CD8-positive, alpha-beta memory T cell (primary cell): ENCODE data around the gene KDM1B. TPM values are rescaled to one million over a fixed set of nuclear protein-coding genes. Genes with fewer than 3 reads are reported as not detected.

ENCODE experiments used
- CTCF ChIA-PET: fragments of 350-600 bp; sonication (Branson Sonifier 250); formaldehyde crosslinking; loops from one replicate; lab custom pipeline; 2021; ENCODE audit warnings: antibody characterized with exemption; lab: Charles Lee
- POLR2A ChIA-PET: fragments of 350-600 bp; sonication (Branson Sonifier 250); formaldehyde crosslinking; loops from one replicate; lab custom pipeline; 2021; ENCODE audit warnings: antibody characterized with exemption; lab: Charles Lee
- DNase-seq, 5 donors: peaks; one replicate each; pipeline versions ENCODE4 v3.0.0 to v3.0.0-alpha.2; 2020 to 2022; ENCODE audit warnings: mixed read lengths in 1 of 5
- H3K27ac ChIP-seq: one replicate; pipeline ENCODE4 v1.7.0; 2013; ENCODE audit warnings: low read depth, mild to moderate bottlenecking, low read length, moderate library complexity
- H3K27me3 ChIP-seq: 2 replicates; pipeline ENCODE4 v1.7.0; 2013; ENCODE audit warnings: low read length, mild to moderate bottlenecking; ENCODE audit not compliant: insufficient read depth, poor library complexity, severe bottlenecking
- H3K36me3 ChIP-seq: 2 replicates; pipeline ENCODE4 v1.7.0; 2013; ENCODE audit warnings: mild to moderate bottlenecking, low read length, moderate library complexity; ENCODE audit not compliant: insufficient read depth
- H3K4me1 ChIP-seq: 2 replicates; pipeline ENCODE4 v1.7.0; 2013; ENCODE audit warnings: mild to moderate bottlenecking, low read length, moderate library complexity; ENCODE audit not compliant: insufficient read depth
- H3K4me3 ChIP-seq: 2 replicates; pipeline ENCODE4 v1.7.0; 2013; ENCODE audit warnings: mild to moderate bottlenecking, low read length
- H3K9me3 ChIP-seq: 2 replicates; pipeline ENCODE4 v1.7.0; 2013; ENCODE audit warnings: mild to moderate bottlenecking, low read length
- H3K27ac Mint-ChIP-seq, 8 donors: one replicate each; pipeline ENCODE4 v1.8.0; 2020 to 2021; ENCODE audit warnings: mixed read lengths in 8 of 8, mild to moderate bottlenecking in 6 of 8, inconsistent platforms in 3 of 8, moderate library complexity in 3 of 8
- H3K27me3 Mint-ChIP-seq, 2 donors: one replicate each; pipeline ENCODE4 v1.8.0; 2020 to 2021; ENCODE audit warnings: mixed read lengths in 2 of 2, mild to moderate bottlenecking in 1 of 2, moderate library complexity in 1 of 2
- H3K36me3 Mint-ChIP-seq, 3 donors: one replicate each; pipeline ENCODE4 v1.8.0; 2020 to 2021; ENCODE audit warnings: mixed read lengths in 3 of 3, inconsistent platforms in 1 of 3, mild to moderate bottlenecking in 1 of 3
- H3K4me1 Mint-ChIP-seq, 3 donors: one replicate each; pipeline ENCODE4 v1.8.0; 2020 to 2021; ENCODE audit warnings: mixed read lengths in 3 of 3, inconsistent platforms in 1 of 3, mild to moderate bottlenecking in 1 of 3
- H3K4me3 Mint-ChIP-seq, 7 donors: one replicate each; pipeline ENCODE4 v1.8.0; 2020 to 2021; ENCODE audit warnings: mixed read lengths in 7 of 7, mild to moderate bottlenecking in 6 of 7, moderate library complexity in 4 of 7, inconsistent platforms in 2 of 7
- H3K9me3 Mint-ChIP-seq, 5 donors: one replicate each; pipeline ENCODE4 v1.8.0; 2020 to 2022; ENCODE audit warnings: mixed read lengths in 5 of 5, mild to moderate bottlenecking in 3 of 5, moderate library complexity in 2 of 5, inconsistent platforms in 1 of 5
- polyA plus RNA-seq: library from polyadenylated mRNA; unstranded; fragments of 300-500 nt; fragmentation: Illumina TruSeq; gene quantifications from one replicate; pipeline ENCODE4 v1.2.3, GENCODE V29; 2021
- total RNA-seq, 2 experiments: library from RNA; stranded (reverse); gene quantifications; one replicate each; pipeline ENCODE4 v1.2.3, GENCODE V29; 2021

KDM1B gene
- total and polyA plus RNA-seq, 3 experiments from 2014 or later: 0.84 to 13.4 (median 12.6) TPM

- no peaks in the 10 kb centered on the region for H3K9me3 ChIP-seq
- ChIA-PET POLR2A (no interaction called here), CTCF (interaction anchor here (1.0 kb wide), 1 partner anchor 30 kb away, joined by 3 read pairs; the partner anchor contains the start of gene NHLRC1)
- DNase-seq: no peak
- Mint-ChIP-seq H3K27me3 (no peaks in the 10 kb centered on the region), H3K9me3 (no peaks in the 10 kb centered on the region), H3K4me1 (peaks cover 23 to 40% (median 38%) of the 10 kb centered on the region in 3 donors), H3K36me3 (peaks cover 17 to 36% (median 18%) of the 10 kb centered on the region in 3 donors), H3K4me3 (peak overlapping the region in 1 of 7 donors; percentile 48), H3K27ac (no peak overlapping the region)
- no peaks in the 10 kb centered on the region for H3K27me3 ChIP-seq
- H3K4me3 ChIP-seq: no peak overlapping the region
- no peak overlapping the region for H3K27ac ChIP-seq
- peaks cover 25% of the 10 kb centered on the region for H3K4me1 ChIP-seq
- H3K36me3 ChIP-seq: no peaks in the 10 kb centered on the region
These were observed 3.4 kb upstream of the KDM1B start for GRCh38 chr6:18151801-18152200.

GRCh38 chr6:18153311-18153703 is 1.9 kb upstream of the KDM1B start:
- no peaks in the 10 kb centered on the region for H3K27me3 Mint-ChIP-seq
- Histone ChIP-seq H3K27me3 (no peaks in the 10 kb centered on the region), H3K9me3 (no peaks in the 10 kb centered on the region), H3K36me3 (no peaks in the 10 kb centered on the region), H3K4me3 (no peak overlapping the region), H3K27ac (no peak overlapping the region), H3K4me1 (peaks cover 25% of the 10 kb centered on the region)
- no peak for DNase-seq
- H3K36me3 Mint-ChIP-seq: peaks cover 7 to 22% (median 9%) of the 10 kb centered on the region in 3 donors
- peak overlapping the region in 6 of 7 donors; percentile 19 to 99 (median 28) for H3K4me3 Mint-ChIP-seq
- ChIA-PET POLR2A (no interaction called here), CTCF (no interaction called here)
- no peaks in the 10 kb centered on the region for H3K9me3 Mint-ChIP-seq
- peak overlapping the region in 6 of 8 donors; percentile 37 to 99 (median 73) for H3K27ac Mint-ChIP-seq
- H3K4me1 Mint-ChIP-seq: peaks cover 23 to 40% (median 38%) of the 10 kb centered on the region in 3 donors

GRCh38 chr6:18154507-18155149 is 594 bp upstream of the KDM1B start, which contains the start of gene TPMT:
Gene TPMT (minus strand): TSS chr6:18155077. CDS start chr6:18149127, 5,950 bp downstream.
- DNase-seq: no peak
- Mint-ChIP-seq H3K9me3 (no peaks in the 10 kb centered on the region), H3K27me3 (no peaks in the 10 kb centered on the region), H3K27ac (peak within 1 kb of the TSS; percentile 95 to 99 (median 99)), H3K36me3 (peaks cover 0 to 16% (median 6%) of the 10 kb centered on the region in 3 donors), H3K4me3 (peak within 1 kb of the TSS; percentile 95 to 100 (median 99)), H3K4me1 (peaks cover 22 to 48% (median 43%) of the 10 kb centered on the region in 3 donors)
- Histone ChIP-seq H3K4me3 (peak within 1 kb of the TSS; percentile 95), H3K27me3 (no peaks in the 10 kb centered on the region), H3K36me3 (no peaks in the 10 kb centered on the region), H3K4me1 (peaks cover 25% of the 10 kb centered on the region), H3K27ac (peak within 1 kb of the TSS; percentile 93), H3K9me3 (no peaks in the 10 kb centered on the region)
- CTCF ChIA-PET: interaction anchor here (1.0 kb wide), 1 partner anchor 53 kb away, joined by 3 read pairs; no protein-coding TSS in a partner anchor
- POLR2A ChIA-PET: interaction anchor here (0.7 kb wide), 1 partner anchor 111 kb away, joined by 3 read pairs; no protein-coding TSS in a partner anchor

GRCh38 chr6:18155864-18156421 is 721 bp downstream of the KDM1B start:
- CTCF ChIA-PET: interaction anchor here (0.8 to 1.6 kb wide), 3 partner anchors 51 to 109 kb away, joined by 3 to 5 read pairs (median 4); partner anchors contain the start of gene DEK

GRCh38 chr6:18160911-18161310 is 5.7 kb downstream of the KDM1B start:
- DNase-seq: no peak

More at GRCh38 chr6:18155864-18156421, 721 bp downstream of the KDM1B start:
- no peaks in the 10 kb centered on the region for H3K27me3 Mint-ChIP-seq
- Histone ChIP-seq H3K4me1 (peaks cover 25% of the 10 kb centered on the region), H3K4me3 (peak overlapping the region; percentile 65), H3K36me3 (peaks cover 6% of the 10 kb centered on the region), H3K27me3 (no peaks in the 10 kb centered on the region), H3K27ac (peak overlapping the region; percentile 93), H3K9me3 (no peaks in the 10 kb centered on the region)
- H3K4me1 Mint-ChIP-seq: peaks cover 22 to 44% (median 43%) of the 10 kb centered on the region in 3 donors
- H3K4me3 Mint-ChIP-seq: peak overlapping the region; percentile 93 to 100 (median 99)
- H3K27ac Mint-ChIP-seq: peak overlapping the region; percentile 89 to 99 (median 94)
- DNase-seq: peak in 3 of 5 donors; percentile 40 to 69 (median 55)
- POLR2A ChIA-PET: interaction anchor here (0.6 kb wide), 1 partner anchor 230 kb away, joined by 7 read pairs; no protein-coding TSS in a partner anchor
- peaks cover 5 to 21% (median 9%) of the 10 kb centered on the region in 3 donors for H3K36me3 Mint-ChIP-seq
- H3K9me3 Mint-ChIP-seq: no peaks in the 10 kb centered on the region

GRCh38 chr6:18161431-18161830 is 6.2 kb downstream of the KDM1B start:
- Mint-ChIP-seq H3K4me3 (no peak overlapping the region), H3K9me3 (no peaks in the 10 kb centered on the region), H3K27me3 (no peaks in the 10 kb centered on the region), H3K27ac (peak overlapping the region in 3 of 8 donors; percentile 8 to 42 (median 27)), H3K36me3 (peaks cover 13 to 54% (median 26%) of the 10 kb centered on the region in 3 donors), H3K4me1 (peaks cover 5 to 14% (median 6%) of the 10 kb centered on the region in 3 donors)
- Histone ChIP-seq H3K27me3 (no peaks in the 10 kb centered on the region), H3K27ac (no peak overlapping the region), H3K4me3 (no peak overlapping the region), H3K9me3 (no peaks in the 10 kb centered on the region), H3K36me3 (peaks cover 11% of the 10 kb centered on the region), H3K4me1 (peaks cover 1% of the 10 kb centered on the region)
- ChIA-PET POLR2A (no interaction called here), CTCF (no interaction called here)
- DNase-seq: no peak

More at GRCh38 chr6:18160911-18161310, 5.7 kb downstream of the KDM1B start:
- Histone ChIP-seq H3K4me1 (peaks cover 6% of the 10 kb centered on the region), H3K9me3 (no peaks in the 10 kb centered on the region), H3K36me3 (peaks cover 11% of the 10 kb centered on the region), H3K27me3 (no peaks in the 10 kb centered on the region), H3K4me3 (no peak overlapping the region), H3K27ac (no peak overlapping the region)
- Mint-ChIP-seq H3K9me3 (no peaks in the 10 kb centered on the region), H3K4me1 (peaks cover 9 to 19% (median 11%) of the 10 kb centered on the region in 3 donors), H3K36me3 (peaks cover 10 to 51% (median 26%) of the 10 kb centered on the region in 3 donors), H3K27ac (peak overlapping the region in 1 of 8 donors; percentile 86), H3K27me3 (no peaks in the 10 kb centered on the region), H3K4me3 (no peak overlapping the region)
- ChIA-PET CTCF (no interaction called here), POLR2A (no interaction called here)

GRCh38 chr6:18162401-18162800 is 7.2 kb downstream of the KDM1B start:
- H3K9me3 ChIP-seq: no peaks in the 10 kb centered on the region
- H3K27ac Mint-ChIP-seq: peak overlapping the region in 2 of 8 donors; percentile 46 to 84
- CTCF ChIA-PET: no interaction called here
- peaks cover 13 to 58% (median 26%) of the 10 kb centered on the region in 3 donors for H3K36me3 Mint-ChIP-seq
- H3K27me3 Mint-ChIP-seq: no peaks in the 10 kb centered on the region
- no peaks in the 10 kb centered on the region for H3K27me3 ChIP-seq
- H3K36me3 ChIP-seq: peaks cover 11% of the 10 kb centered on the region
- H3K4me3 ChIP-seq: no peak overlapping the region
- no peaks in the 10 kb centered on the region for H3K9me3 Mint-ChIP-seq
- H3K4me1 ChIP-seq: no peaks in the 10 kb centered on the region
- H3K27ac ChIP-seq: no peak overlapping the region
- POLR2A ChIA-PET: no interaction called here
- DNase-seq: no peak
- no peak overlapping the region for H3K4me3 Mint-ChIP-seq
- H3K4me1 Mint-ChIP-seq: peaks cover 5 to 12% (median 5%) of the 10 kb centered on the region in 3 donors
